Hepatocyte (in vitro differentiated cells): ENCODE measurements around the gene KLHL24. TPM values are rescaled to one million over a fixed set of nuclear protein-coding genes. Genes with fewer than 3 reads are reported as not detected.
"Not testable (repeated sequence)": the region's sequence is repeated elsewhere in the genome, so short reads cannot be mapped to it uniquely, and the experiment has no call there.

ENCODE experiments used
- DNase-seq: peaks from one replicate; pipeline ENCODE4 v3.0.0-alpha.2; 2016; ENCODE audit warnings: low spot score
- H2AFZ ChIP-seq: fragments of 200-600 bp; sonication (generic); 2 replicates; pipeline ENCODE4 v1.6.0; 2016; ENCODE audit warnings: antibody characterized with exemption, mild to moderate bottlenecking
- H3K27ac ChIP-seq: fragments of 200-600 bp; sonication (generic); 2 replicates; pipeline ENCODE4 v1.5.1; 2016; ENCODE audit warnings: mild to moderate bottlenecking
- H3K27me3 ChIP-seq: fragments of 200-600 bp; sonication (generic); 2 replicates; pipeline ENCODE4 v1.6.1; 2016
- H3K36me3 ChIP-seq: fragments of 200-600 bp; sonication (generic); replicated peaks from 2 replicates; pipeline ENCODE4 v1.5.1; 2016; ENCODE audit warnings: low read depth; ENCODE audit not compliant: insufficient read depth
- H3K4me1 ChIP-seq: fragments of 200-600 bp; sonication (generic); 2 replicates; pipeline ENCODE4 v1.5.1; 2016; ENCODE audit warnings: mild to moderate bottlenecking, moderate library complexity; ENCODE audit not compliant: insufficient read depth
- H3K4me2 ChIP-seq: fragments of 200-600 bp; sonication (generic); 2 replicates; pipeline ENCODE4 v1.6.0; 2016
- H3K4me3 ChIP-seq: fragments of 200-600 bp; sonication (generic); 2 replicates; pipeline ENCODE4 v1.5.1; 2016; ENCODE audit warnings: mild to moderate bottlenecking
- H3K79me2 ChIP-seq: fragments of 200-600 bp; sonication (generic); 2 replicates; pipeline ENCODE4 v1.6.0; 2017; ENCODE audit warnings: mild to moderate bottlenecking
- H3K9me2 ChIP-seq: fragments of 200-600 bp; sonication (generic); replicated peaks from 2 replicates; pipeline ENCODE4 v1.6.0; 2017; ENCODE audit warnings: mild to moderate bottlenecking; ENCODE audit not compliant: insufficient read depth
- H3K9me3 ChIP-seq: fragments of 200-600 bp; sonication (generic); 2 replicates; pipeline ENCODE4 v1.5.1; 2016; ENCODE audit warnings: low read depth, mild to moderate bottlenecking
- H4K20me1 ChIP-seq: fragments of 200-600 bp; sonication (generic); 2 replicates; pipeline ENCODE4 v1.6.0; 2016; ENCODE audit warnings: mild to moderate bottlenecking; ENCODE audit not compliant: insufficient read depth, poor library complexity, severe bottlenecking
- EZH2 ChIP-seq: fragments of 200-600 bp; sonication (generic); IDR thresholded peaks from 2 replicates; pipeline ENCODE4 v1.6.1; 2016; ENCODE audit warnings: antibody characterized with exemption, mild to moderate bottlenecking, borderline replicate concordance
- EZH2phosphoT487 ChIP-seq: fragments of 200-600 bp; sonication (generic); IDR thresholded peaks from one replicate; pipeline ENCODE4 v1.6.1; 2018; ENCODE audit warnings: antibody characterized with exemption, mild to moderate bottlenecking, low read depth, moderate library complexity; ENCODE audit not compliant: unreplicated experiment, severe bottlenecking
- WGBS: methylation state at CpG from one replicate; pipeline ENCODE4 v1.1.6; 2016; ENCODE audit warnings: low lambda C conversion rate; ENCODE audit errors: missing lambda C conversion rate; 5-methylcytosine and 5-hydroxymethylcytosine counted together
- polyA plus RNA-seq: library from polyadenylated mRNA; unstranded; fragments of >200 nt; fragmentation: Nextera tagmentation; extraction: Ambion mirVana; gene quantifications from 2 replicates; pipeline ENCODE4 v1.2.1, GENCODE V29; 2016
- total RNA-seq: library from RNA; depleted of rRNA; stranded (reverse); fragments of >200 nt; gene quantifications from 2 replicates; pipeline ENCODE4 v1.2.3, GENCODE V29; 2014
- TF ChIP-seq, protein P1 (sequence below): fragments of 200-600 bp; sonication (generic); IDR thresholded peaks from 2 replicates; pipeline ENCODE4 v1.5.1; 2016; ENCODE audit warnings: antibody characterized with exemption, mild to moderate bottlenecking; ENCODE audit not compliant: poor library complexity

KLHL24 gene
- total and polyA plus RNA-seq, 2 experiments from 2014 or later = 29.6 to 107 TPM

- WGBS = 71% methylated on average over 6 of the region's 6 CpGs
- peaks cover 58% of the 10 kb centered on the region for H4K20me1 ChIP-seq
- no peak overlapping the region for H3K27ac ChIP-seq
- no peaks in the 10 kb centered on the region for H3K9me2 ChIP-seq
- H3K27me3 ChIP-seq = no peaks in the 10 kb centered on the region
- no peaks in the 10 kb centered on the region for H3K36me3 ChIP-seq
- peaks cover 13% of the 10 kb centered on the region for H3K4me1 ChIP-seq
- peaks cover 65% of the 10 kb centered on the region for H3K79me2 ChIP-seq
- no peaks in the 10 kb centered on the region for H3K9me3 ChIP-seq
- H3K4me2 ChIP-seq = peak overlapping the region; percentile 82
- no peak overlapping the region for H2AFZ ChIP-seq
- TF ChIP-seq EZH2 (no peak), EZH2phosphoT487 (no peak)
- TF ChIP-seq, protein P1, sequence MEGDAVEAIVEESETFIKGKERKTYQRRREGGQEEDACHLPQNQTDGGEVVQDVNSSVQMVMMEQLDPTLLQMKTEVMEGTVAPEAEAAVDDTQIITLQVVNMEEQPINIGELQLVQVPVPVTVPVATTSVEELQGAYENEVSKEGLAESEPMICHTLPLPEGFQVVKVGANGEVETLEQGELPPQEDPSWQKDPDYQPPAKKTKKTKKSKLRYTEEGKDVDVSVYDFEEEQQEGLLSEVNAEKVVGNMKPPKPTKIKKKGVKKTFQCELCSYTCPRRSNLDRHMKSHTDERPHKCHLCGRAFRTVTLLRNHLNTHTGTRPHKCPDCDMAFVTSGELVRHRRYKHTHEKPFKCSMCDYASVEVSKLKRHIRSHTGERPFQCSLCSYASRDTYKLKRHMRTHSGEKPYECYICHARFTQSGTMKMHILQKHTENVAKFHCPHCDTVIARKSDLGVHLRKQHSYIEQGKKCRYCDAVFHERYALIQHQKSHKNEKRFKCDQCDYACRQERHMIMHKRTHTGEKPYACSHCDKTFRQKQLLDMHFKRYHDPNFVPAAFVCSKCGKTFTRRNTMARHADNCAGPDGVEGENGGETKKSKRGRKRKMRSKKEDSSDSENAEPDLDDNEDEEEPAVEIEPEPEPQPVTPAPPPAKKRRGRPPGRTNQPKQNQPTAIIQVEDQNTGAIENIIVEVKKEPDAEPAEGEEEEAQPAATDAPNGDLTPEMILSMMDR = no peak
- H3K4me3 ChIP-seq = no peak overlapping the region
- DNase-seq = no peak
Measured at GRCh38 chr3:183638101-183638852, 2.9 kb downstream of the KLHL24 start.

DNA sequence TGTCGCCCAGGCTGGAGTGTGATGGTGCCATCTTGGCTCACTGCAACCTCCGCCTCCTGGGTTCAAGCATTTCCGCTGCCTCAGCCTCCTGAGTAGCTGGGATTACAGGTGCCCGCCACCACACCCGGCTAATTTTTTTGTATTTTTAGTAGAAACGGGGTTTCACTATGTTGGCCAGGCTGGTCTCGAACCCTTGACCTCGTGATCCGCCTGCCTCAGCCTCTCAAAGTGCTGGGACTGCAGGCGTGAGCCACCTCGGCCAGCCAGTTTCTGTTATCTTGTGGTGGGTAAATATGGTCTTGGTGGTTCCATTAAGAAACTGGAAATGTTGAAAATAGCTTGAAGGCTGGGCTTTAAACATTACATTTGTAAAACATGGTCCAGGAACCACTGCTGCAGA lies 5.2 kb downstream of the KLHL24 start:
- not testable (repeated sequence) for H3K9me2 ChIP-seq, H3K36me3 ChIP-seq, H3K27ac ChIP-seq, H3K4me2 ChIP-seq, H2AFZ ChIP-seq, H3K4me3 ChIP-seq, H3K27me3 ChIP-seq, DNase-seq, H3K4me1 ChIP-seq, H3K9me3 ChIP-seq
- peaks cover 87% of the 10 kb centered on the region for H3K79me2 ChIP-seq
- WGBS = 96% methylated on average over 11 of the region's 11 CpGs
- H4K20me1 ChIP-seq = peaks cover 67% of the 10 kb centered on the region

DNA sequence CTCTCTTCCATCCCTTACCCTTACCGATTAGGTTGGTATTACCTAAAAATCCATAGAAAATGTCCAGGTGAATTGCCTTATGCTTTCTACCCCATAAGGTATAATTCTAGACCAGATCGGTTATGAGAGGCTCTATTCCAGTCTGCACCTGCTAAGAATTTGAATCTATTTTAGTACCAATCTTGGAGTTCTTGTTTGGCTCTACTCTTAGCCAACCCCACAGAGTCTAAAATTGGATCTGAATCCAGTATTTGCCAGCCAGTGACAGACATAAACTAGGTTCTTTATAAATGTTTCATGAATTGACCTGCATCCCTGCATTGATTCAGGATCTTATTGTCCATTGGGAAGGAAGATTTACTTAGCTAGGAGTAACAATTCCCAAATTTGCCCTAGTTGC lies 6.5 kb downstream of the KLHL24 start:
- Histone ChIP-seq H3K27me3 (no peaks in the 10 kb centered on the region), H3K4me3 (no peak overlapping the region), H3K36me3 (no peaks in the 10 kb centered on the region), H3K27ac (no peak overlapping the region), H2AFZ (no peak overlapping the region), H4K20me1 (peaks cover 71% of the 10 kb centered on the region), H3K4me1 (peaks cover 9% of the 10 kb centered on the region), H3K9me2 (no peaks in the 10 kb centered on the region), H3K79me2 (peaks cover 97% of the 10 kb centered on the region), H3K4me2 (no peak overlapping the region), H3K9me3 (no peaks in the 10 kb centered on the region)
- no peak for DNase-seq
- WGBS = 96% methylated on average over 2 of the region's 2 CpGs
- no peak for TF ChIP-seq EZH2phosphoT487
- no peak for TF ChIP-seq EZH2
- TF ChIP-seq, protein P1 = no peak

- Histone ChIP-seq H3K36me3 (no peaks in the 10 kb centered on the region), H3K9me2 (no peaks in the 10 kb centered on the region), H3K9me3 (no peaks in the 10 kb centered on the region), H4K20me1 (peaks cover 48% of the 10 kb centered on the region), H3K27me3 (no peaks in the 10 kb centered on the region), H2AFZ (no peak overlapping the region), H3K4me2 (no peak overlapping the region), H3K4me1 (no peaks in the 10 kb centered on the region), H3K79me2 (peaks cover 96% of the 10 kb centered on the region), H3K27ac (no peak overlapping the region), H3K4me3 (no peak overlapping the region)
- TF ChIP-seq EZH2 (no peak), EZH2phosphoT487 (no peak)
- TF ChIP-seq, protein P1 = no peak
- DNase-seq = no peak
- 73% methylated on average over 1 of the region's 1 CpG for WGBS
Measured at GRCh38 chr3:183644244-183644643, 8.8 kb downstream of the KLHL24 start.
